Adrenal gland (tissue), 12 donors: ENCODE measurements around the gene TEX22. TPM values are rescaled to one million over a fixed set of nuclear protein-coding genes. Genes with fewer than 3 reads are reported as not detected.

ENCODE experiments used
- DNase-seq, 7 donors: peaks; one replicate each; pipeline ENCODE4 v3.0.0-alpha.2; 2019 to 2020
- H3K27ac ChIP-seq, 5 donors: fragments of 200-600 bp; sonication (generic) in 4 of 5; 1 replicate in 3 of 5; 2 replicates in 2 of 5; pipeline versions ENCODE4 v1.5.1 to v1.8.0; 2016 to 2020; ENCODE audit warnings: mild to moderate bottlenecking in 1 of 5
- H3K27me3 ChIP-seq: fragments of 200-600 bp; 2 replicates; pipeline ENCODE4 v1.8.0; 2021
- H3K36me3 ChIP-seq, 2 donors: fragments of 200-600 bp; replicated peaks in 1 of 2; 1 replicate in 1 of 2; 2 replicates in 1 of 2; pipeline versions ENCODE4 v1.5.1 to v1.8.0; 2018 to 2022
- H3K4me1 ChIP-seq, 2 donors: fragments of 200-600 bp; replicated peaks in 1 of 2; 1 replicate in 1 of 2; 2 replicates in 1 of 2; pipeline versions ENCODE4 v1.5.1 to v1.8.0; 2018 to 2021
- H3K4me3 ChIP-seq, 4 donors: fragments of 200-600 bp; sonication (generic) in 3 of 4; one replicate each; pipeline ENCODE4 v1.5.1; 2016 to 2018
- H3K9me3 ChIP-seq, 3 donors: fragments of 200-600 bp; sonication (generic) in 1 of 3; replicated peaks in 1 of 3; 1 replicate in 2 of 3; 2 replicates in 1 of 3; pipeline versions ENCODE4 v1.5.1 to v1.8.0; 2016 to 2021
- POLR2A ChIP-seq, 2 donors: fragments of 450-650 bp; IDR thresholded peaks; one replicate each; pipeline ENCODE4 v1.6.1; 2017; ENCODE audit warnings: antibody characterized with exemption in 2 of 2, mild to moderate bottlenecking in 2 of 2, moderate library complexity in 1 of 2
- WGBS, 4 donors: extraction: QIAGEN DNeasy Blood & Tissue Kit in 2 of 4; methylation state at CpG; one replicate each; pipeline versions ENCODE4 v1.1.5 to v1.1.7; 2013 to 2017; 5-methylcytosine and 5-hydroxymethylcytosine counted together
- intact Hi-C, 2 donors: fragments of 100-400 bp; cut with DNase I; formaldehyde crosslinking; loops; one replicate each; pipeline versions ENCODE4 v1.14.1 to v1.15.0; 2022 to 2023
- polyA plus RNA-seq, 3 donors: library from polyadenylated mRNA; stranded (reverse); fragments of 200-250 nt in 2 of 3; fragments of 350-450 nt in 1 of 3; fragmentation: Illumina TruSeq in 1 of 3; extraction: RNeasy Lipid Tissue Mini Kit (QIAGEN cat#74804) in 1 of 3; gene quantifications; one replicate each; pipeline ENCODE4 v1.2.3, GENCODE V29; 2013 to 2014
- total RNA-seq, 9 donors: library from RNA; depleted of rRNA in 4 of 9; stranded (reverse); fragments of >200 nt in 4 of 9; fragments of 120-200 nt in 1 of 9; fragmentation: NEBNext Ultra II Directional in 1 of 9; extraction: Animal tissue kit (Norgen Biotek cat#: 25700) in 1 of 9; gene quantifications; one replicate each; pipeline versions ENCODE4 v1.1.0 to v1.2.4, GENCODE V29; 2013 to 2023
- TF ChIP-seq, protein P1 (sequence below), 6 experiments: fragments of 450-650 bp in 4 of 6; fragments of 200-600 bp in 2 of 6; sonication (generic) in 1 of 6; IDR thresholded peaks; 1 replicate in 5 of 6; 2 replicates in 1 of 6; pipeline versions ENCODE4 v1.5.1 to v1.8.0; 2016 to 2021; ENCODE audit warnings: antibody characterized with exemption in 6 of 6, mild to moderate bottlenecking in 2 of 6, moderate library complexity in 1 of 6
- donor health status: healthy with polysubstance abuse.
- donor health status: Bipolar disorder and iron deficiency.
- donor health status: DM: yes; HTN: yes; CAD: no.
- donor health status: DM: no; HTN: no; CAD: no.
- donor health status: DM: no; HTN: no; CAD: no.
- donor health status: DM: yes; HTN: yes; CAD: no.

The TEX22 gene
- total and polyA plus RNA-seq, 12 donors: 0.17 to 2.8 (median 0.38) TPM; not detected in 3

DNA sequence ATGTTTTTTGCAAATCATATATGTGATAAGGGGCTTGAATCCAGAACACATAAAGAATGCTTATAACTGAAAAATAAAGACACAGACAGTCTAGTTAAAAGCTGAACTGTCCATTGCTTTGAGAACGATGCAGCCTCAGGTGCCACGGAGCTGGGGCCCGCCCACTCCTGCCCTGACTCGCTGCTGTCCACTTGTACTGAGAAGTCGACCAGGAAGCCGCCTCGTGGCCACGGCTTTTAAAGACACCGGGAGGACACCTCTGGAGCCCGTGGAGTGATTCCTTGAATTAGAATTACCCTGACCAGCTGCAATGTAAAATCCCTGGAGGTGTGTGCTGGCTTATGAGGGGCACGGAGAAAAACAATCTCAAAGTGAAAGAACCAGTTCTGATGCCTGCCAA lies 23.9 kb upstream of the TEX22 start:
- WGBS, 4 donors: 82 to 90% (median 89%) methylated on average over 11 of the region's 11 CpGs
- Histone ChIP-seq H3K27ac (no peak overlapping the region), H3K4me1 (no peaks in the 10 kb centered on the region), H3K4me3 (no peak overlapping the region), H3K9me3 (no peaks in the 10 kb centered on the region), H3K27me3 (no peaks in the 10 kb centered on the region), H3K36me3 (peaks cover 0 to 6% of the 10 kb centered on the region in 2 donors)
- no peak for DNase-seq
- TF ChIP-seq, protein P1, sequence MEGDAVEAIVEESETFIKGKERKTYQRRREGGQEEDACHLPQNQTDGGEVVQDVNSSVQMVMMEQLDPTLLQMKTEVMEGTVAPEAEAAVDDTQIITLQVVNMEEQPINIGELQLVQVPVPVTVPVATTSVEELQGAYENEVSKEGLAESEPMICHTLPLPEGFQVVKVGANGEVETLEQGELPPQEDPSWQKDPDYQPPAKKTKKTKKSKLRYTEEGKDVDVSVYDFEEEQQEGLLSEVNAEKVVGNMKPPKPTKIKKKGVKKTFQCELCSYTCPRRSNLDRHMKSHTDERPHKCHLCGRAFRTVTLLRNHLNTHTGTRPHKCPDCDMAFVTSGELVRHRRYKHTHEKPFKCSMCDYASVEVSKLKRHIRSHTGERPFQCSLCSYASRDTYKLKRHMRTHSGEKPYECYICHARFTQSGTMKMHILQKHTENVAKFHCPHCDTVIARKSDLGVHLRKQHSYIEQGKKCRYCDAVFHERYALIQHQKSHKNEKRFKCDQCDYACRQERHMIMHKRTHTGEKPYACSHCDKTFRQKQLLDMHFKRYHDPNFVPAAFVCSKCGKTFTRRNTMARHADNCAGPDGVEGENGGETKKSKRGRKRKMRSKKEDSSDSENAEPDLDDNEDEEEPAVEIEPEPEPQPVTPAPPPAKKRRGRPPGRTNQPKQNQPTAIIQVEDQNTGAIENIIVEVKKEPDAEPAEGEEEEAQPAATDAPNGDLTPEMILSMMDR (IDR thresholded peaks at IDR 0.05): no peak
- TF ChIP-seq POLR2A (IDR thresholded peaks at IDR 0.05): no peak
- intact Hi-C loops: loop anchor here (5.0 kb wide), 2 partner anchors 113 to 153 kb away; partner anchors contain the start of genes CRIP1 (in 2 of the 2) and TMEM121 (in 1 of the 2)

DNA sequence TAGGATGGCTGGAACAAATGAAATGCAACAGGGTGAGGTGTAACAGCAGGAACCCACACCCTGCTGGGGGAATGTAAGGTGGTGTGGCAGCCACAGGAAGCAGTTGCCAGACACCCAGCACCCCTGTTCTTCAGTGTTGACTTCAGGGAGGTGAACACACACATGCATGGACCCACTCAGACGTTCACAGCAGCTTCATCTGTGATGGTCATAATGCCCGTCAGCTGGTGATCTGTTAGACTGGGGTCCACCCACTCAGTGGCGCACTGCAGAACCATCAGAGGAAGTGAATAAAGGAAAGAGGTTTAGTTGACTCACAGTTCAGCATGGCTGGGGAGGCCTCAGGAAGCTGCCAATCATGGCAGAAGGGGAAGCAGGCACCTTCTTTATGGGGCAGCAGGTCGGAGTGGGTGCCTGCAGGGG lies 22.7 kb upstream of the TEX22 start:
- no peaks in the 10 kb centered on the region for H3K27me3 ChIP-seq
- no peaks in the 10 kb centered on the region for H3K4me1 ChIP-seq
- H3K27ac ChIP-seq: no peak overlapping the region
- no peaks in the 10 kb centered on the region for H3K9me3 ChIP-seq
- DNase-seq: no peak
- H3K36me3 ChIP-seq: no peaks in the 10 kb centered on the region
- 50 to 90% (median 62%) methylated on average over 4 of the region's 4 CpGs for WGBS, 4 donors
- intact Hi-C loops: no loop called here
- H3K4me3 ChIP-seq: no peak overlapping the region
- TF ChIP-seq POLR2A (IDR thresholded peaks at IDR 0.05): no peak
- TF ChIP-seq, protein P1 (IDR thresholded peaks at IDR 0.05): no peak

DNA sequence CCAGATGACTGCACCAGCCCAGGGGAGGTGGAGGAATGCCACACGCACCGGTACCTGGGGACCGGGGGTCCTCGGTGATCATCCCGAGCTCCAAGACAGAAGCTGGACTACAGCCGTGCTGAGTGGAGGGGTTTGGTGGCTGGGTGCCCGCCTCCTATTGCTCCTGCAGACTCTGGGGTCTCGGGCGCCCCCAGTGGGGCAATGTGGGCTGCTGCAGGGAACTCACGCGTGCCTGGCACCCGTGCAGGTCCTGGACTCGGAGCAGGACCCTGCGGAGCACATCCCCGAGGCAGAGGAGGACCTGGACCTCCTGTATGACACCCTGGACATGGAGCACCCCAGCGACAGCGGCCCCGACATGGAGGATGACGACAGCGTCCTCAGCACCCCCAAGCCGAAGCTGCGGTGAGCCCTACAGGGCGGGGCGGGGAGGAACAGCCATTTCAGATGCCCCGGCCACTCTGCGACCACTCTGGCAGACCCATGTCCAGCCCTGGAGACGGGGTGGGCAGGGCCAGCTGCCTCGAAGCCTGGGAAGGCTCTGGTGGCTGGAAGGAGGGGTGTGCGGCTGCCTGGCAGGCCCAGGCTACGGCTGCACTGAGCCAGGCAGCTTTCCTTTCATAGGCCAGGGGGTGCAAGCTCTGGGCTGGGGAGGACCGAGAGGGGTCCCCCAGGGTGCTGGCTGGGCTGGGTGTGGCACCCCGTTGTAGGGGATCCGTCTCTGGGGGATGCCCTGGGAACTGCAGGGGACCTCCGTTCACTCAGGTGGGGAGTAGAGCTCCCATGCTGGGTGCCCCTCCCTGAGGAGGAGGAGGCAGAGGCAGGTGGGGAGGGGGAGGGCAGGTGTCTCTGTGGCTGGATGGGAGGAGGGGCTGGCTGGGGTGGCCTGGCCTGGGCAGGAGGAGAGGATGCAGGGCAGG lies 21.6 kb upstream of the TEX22 start:
- TF ChIP-seq, protein P1 (IDR thresholded peaks at IDR 0.05): no peak
- no peak for TF ChIP-seq POLR2A (IDR thresholded peaks at IDR 0.05)
- no peaks in the 10 kb centered on the region for H3K9me3 ChIP-seq
- no peak overlapping the region for H3K27ac ChIP-seq
- 75 to 81% (median 76%) methylated on average over 20 to 34 of the region's 34 CpGs for WGBS, 4 donors
- DNase-seq: no peak
- H3K4me1 ChIP-seq: no peaks in the 10 kb centered on the region
- intact Hi-C loops: no loop called here
- no peak overlapping the region for H3K4me3 ChIP-seq
- H3K36me3 ChIP-seq: no peaks in the 10 kb centered on the region
- no peaks in the 10 kb centered on the region for H3K27me3 ChIP-seq

DNA sequence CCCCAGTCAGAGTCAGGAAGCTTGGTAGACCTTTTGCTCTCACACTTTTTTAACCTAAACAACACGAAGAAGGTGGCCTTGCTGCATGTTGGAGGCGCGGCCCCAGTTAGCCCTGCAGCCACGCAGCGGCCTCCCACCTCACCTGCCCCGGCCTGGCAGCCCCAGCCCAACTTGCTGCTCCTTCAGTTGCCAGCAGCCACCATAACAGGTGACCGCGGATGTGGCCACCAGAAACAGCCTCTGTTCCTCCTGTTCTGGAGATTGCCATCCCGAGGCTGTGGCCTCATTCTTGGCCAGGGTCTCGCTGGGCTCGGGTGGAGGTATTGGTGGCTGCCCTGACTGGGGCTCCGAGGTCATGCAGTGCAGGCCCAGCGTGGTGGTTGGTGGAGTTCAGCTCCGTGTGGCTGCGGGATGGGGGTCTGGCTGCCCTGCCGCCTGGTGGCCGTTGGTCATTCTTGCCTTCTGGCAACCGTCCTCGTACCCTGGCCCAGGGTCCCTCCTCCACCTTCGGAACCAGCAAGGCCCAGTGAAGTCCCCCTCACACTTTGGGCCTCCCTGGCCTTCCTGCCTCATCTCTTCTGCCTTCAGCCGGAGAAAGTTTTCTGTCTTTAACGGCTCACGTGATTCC lies 20.7 kb upstream of the TEX22 start:
- Histone ChIP-seq H3K27ac (no peak overlapping the region), H3K9me3 (no peaks in the 10 kb centered on the region), H3K4me1 (no peaks in the 10 kb centered on the region), H3K4me3 (no peak overlapping the region), H3K36me3 (peaks cover 0 to 7% of the 10 kb centered on the region in 2 donors), H3K27me3 (no peaks in the 10 kb centered on the region)
- TF ChIP-seq POLR2A (IDR thresholded peaks at IDR 0.05): no peak
- TF ChIP-seq, protein P1 (IDR thresholded peaks at IDR 0.05): no peak
- 85 to 91% (median 88%) methylated on average over 15 to 23 of the region's 23 CpGs for WGBS, 4 donors
- intact Hi-C loops: no loop called here
- DNase-seq: no peak
